NCI-H2107 treated with DMSO at 0.1 percent for 48 hours (cell line): Measurements from ENCODE around the gene GLS.
"Not testable (repeated sequence)": the region's sequence is repeated elsewhere in the genome, so short reads cannot be mapped to it uniquely, and the experiment has no call there.

Experiments
- DNase-seq: peaks from one replicate; lab custom pipeline; 2025; ENCODE audit not compliant: unreplicated experiment; lab: John Stamatoyannopoulos, UW

Gene GLS

DNA sequence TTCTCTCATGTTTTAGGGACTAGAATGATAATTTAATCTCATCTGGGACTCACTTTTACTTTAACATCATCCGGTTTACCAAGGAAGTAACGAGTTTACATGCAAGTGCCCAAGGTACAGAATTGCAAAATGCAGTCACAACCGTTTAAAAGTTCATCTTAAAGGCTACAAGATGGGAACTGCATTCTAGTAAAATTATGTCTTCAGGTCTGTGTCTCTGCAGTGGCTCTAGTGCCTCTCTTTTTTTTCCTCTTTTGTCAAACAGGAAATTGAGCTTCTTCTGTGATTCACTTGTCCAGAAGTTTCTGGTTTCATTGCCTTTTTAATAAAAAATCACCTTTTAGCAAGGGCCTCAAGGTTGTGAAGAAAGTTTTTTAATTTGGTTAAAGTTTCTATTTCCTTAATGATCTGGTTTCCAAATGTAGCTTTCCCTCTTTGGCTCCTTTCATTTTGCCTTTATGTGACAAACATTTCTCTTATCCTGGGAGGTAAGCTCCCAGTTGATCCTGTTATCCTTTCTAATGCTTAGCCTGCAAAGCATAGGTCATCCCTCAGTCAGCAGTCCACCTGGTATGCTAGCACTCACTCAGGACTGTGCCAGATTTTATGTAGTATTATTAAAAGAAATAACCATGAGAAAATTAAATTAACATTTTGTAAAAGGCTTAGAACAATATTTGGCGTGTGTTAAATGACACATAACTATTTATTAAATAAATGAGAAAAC is 2.4 kb downstream of the GLS start:
- DNase-seq, result no peak

GRCh38 chr2:190885844-190886243 is 5.2 kb downstream of the GLS start:
- not testable (repeated sequence) for DNase-seq

DNA sequence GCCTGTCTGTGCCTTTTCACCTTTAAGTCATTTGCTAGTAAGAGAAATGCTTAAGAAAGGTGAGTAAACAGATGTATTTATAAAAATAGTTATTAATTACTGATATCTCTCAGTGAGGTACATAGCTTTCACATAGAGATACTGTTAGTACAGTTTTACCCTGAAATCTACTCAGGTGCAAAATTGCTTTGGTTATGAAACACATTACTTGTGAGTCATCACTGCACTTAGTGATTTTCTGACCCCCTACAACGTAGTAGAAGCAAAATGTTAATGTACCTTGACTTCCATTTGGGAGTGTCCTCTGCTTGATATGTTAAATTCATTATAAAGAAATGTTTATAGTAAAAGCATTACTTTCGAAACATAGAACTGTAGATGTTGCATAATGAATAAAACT is 6.5 kb downstream of the GLS start:
- DNase-seq, result no peak

GRCh38 chr2:190888449-190888848 is 7.8 kb downstream of the GLS start:
- no peak for DNase-seq

GRCh38 chr2:190889175-190889943 is 8.7 kb downstream of the GLS start:
- DNase-seq, result no peak

DNA sequence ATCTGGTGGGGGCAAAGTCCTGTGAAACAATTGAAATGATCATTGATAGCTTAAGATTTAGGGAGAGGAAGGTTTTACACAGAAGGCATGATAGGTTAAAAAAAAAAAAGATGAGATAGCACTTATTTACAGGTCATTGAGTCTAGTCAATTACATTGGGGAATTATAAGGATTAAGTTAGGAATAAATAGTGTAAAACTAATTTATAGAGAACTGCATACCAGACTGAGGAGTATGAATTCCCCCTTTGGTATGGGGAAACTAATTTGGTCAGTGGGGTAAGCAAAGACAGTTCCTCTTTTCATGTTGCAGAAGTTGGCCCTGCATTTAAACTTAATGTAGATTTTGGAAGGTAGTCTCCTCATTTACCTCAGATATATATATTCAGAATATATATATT is 10.8 kb downstream of the GLS start:
- no peak for DNase-seq

DNA sequence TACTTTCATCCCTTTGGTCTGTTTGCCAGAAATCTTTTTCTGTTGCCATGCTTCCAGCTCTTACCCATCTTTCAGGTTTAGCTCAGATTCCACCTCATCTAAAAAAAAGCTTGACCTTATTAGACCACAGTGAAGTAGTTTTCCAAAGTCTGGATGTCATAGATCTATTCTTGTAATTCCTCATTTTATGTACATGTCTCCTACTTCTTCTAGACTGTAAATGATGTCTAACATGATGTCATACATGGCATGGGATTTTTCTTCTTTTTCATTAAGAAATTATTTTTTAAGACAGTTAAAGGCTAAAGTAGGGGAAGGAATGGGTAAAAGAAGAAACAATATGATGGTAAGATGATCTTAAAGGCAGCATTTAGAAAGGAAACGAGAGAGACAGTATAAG is 11.3 kb downstream of the GLS start:
- DNase-seq, result no peak

DNA sequence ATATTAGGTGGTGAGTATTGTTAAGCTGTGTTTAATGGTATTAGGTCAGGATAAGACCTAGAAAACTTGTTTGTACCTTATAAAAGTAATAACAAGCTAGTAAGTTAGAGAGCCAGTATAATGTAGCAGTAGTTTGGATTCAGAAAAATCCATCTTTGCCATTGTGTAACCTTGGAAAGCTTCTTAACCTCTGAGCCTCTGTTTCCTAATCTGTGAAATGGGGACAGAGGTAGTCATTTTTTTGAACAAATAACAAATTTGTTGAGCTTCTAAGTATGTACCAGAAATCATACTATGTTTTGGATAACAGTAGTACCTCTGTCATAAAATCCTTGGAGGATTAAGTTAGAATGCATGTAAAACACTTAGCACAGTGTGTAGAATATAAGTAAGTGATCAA is 12.5 kb downstream of the GLS start:
- no peak for DNase-seq

- no peak for DNase-seq
Measured at GRCh38 chr2:190896477-190896876, 15.9 kb downstream of the GLS start.

GRCh38 chr2:190903693-190904450 is 23.3 kb downstream of the GLS start:
- no peak for DNase-seq

DNA sequence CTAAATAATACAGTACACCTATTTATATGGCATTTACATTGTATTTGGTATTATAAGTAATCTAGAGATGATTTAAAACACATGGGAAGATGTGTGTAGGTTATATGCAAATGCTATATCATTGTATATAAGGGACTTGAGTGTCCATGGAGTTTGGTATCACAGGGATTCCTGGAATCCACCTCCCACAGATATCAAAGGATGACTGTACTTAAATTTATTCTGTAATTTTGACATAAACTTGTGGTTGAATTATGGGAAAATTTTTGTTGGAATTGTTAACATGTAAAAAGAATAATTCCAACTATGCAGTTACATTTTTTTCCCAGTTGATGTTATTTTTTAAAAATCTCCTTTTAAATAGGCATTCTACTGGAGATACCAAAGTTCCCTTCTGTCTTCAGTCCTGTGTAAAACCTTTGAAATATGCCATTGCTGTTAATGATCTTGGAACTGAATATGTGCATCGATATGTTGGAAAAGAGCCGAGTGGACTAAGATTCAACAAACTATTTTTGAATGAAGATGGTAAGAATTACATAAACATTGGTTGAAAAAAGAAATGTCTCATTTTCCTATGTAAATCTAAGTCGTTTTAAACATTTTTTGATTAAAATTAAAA is 24.1 kb downstream of the GLS start:
- no peak for DNase-seq

DNA sequence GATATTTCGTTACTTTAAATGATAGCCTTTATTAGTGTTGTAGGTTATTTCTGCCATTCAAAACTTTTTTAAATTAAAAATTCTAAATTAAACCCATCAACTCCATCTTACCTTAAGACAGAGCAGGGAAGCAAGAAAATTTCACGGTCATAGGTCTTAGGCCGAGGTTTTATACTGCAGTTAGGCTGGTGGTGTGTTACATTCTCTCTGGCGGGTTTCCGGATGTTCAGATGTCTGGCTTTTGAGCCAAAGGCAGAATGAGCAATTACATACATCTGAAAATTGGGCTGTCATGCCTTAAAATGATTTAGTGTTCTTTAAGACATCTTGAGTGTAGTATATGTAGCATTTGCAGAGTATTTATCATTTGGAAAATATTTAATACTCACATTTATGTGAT is 27.9 kb downstream of the GLS start:
- DNase-seq, result no peak

DNA sequence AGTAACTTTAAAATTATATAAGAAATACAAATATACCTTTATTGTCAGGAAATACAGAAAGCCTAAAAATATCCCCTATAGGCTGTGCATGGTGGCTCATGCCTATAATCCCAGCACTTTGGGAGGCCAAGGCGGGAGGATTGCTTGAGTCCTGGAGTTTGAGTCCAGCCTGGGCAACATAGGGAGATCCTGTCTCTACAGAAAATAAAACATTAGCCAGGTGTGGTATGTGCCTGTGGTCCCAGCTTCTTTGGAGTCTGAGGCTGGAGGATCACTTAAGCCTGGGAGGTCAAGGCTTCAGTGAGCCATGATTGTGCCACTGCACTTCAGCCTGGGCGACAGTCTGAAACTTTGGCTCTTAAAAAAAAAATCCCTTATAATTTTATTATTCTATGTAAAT is 29.1 kb downstream of the GLS start:
- no peak for DNase-seq

DNA sequence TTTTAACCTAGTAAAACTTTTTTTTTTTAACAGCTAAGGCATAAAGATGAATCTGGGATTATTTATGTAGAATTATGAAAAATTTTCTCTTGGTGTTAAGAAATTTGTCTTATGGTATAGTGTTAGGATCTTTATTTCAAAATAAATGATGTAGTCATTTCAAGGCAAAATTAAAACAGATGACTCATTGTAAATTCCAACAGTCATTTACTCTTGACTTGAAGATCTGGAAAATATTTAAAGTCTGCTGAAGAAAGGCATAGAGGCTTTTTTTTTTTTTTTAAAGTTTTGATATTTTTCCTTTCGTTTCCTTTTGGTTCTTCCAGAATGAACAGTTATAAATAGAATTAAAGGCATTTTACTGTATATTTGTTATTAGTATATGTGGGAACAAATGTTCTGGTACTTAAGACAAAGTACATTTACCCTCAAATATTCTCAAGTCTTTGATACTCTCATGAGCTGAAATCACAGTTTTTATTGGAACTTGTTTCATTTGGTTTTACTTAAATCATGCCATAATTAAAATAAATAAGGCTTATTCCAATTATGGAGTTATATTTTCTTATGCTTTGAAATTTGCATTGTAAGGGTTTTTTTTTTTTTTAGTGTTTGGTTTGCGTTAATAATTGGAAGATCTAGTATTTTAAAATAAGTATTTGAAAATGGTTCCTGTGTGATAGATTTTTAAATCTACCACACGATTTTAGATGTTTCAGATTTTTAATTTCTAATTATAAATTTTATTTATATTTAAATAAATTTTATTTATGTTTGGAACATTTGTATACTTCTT is 29.9 kb downstream of the GLS start:
- DNase-seq, result no peak

GRCh38 chr2:190911813-190912212 is 31.2 kb downstream of the GLS start:
- no peak for DNase-seq

GRCh38 chr2:190912726-190913125 is 32.1 kb downstream of the GLS start:
- no peak for DNase-seq

DNA sequence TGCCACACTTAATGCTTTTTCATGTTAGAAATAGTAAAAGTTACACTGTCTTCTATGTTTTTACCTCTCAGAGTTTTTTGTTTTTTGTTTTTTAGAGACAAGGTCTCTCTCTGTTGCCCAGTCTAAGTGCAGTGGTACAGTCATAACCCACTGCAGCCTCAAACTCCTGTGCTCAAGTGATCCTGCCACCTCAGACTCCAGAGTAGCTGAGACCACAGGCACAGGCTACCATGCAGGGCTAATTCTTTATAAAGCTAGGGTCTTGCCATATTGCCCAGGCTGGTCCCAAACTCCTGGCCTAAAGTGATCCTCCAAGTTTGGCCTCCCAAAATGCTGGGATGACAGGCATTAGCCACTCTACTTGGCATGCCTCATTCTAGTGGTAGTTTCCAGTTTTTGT is 33.1 kb downstream of the GLS start:
- DNase-seq, result no peak

DNA sequence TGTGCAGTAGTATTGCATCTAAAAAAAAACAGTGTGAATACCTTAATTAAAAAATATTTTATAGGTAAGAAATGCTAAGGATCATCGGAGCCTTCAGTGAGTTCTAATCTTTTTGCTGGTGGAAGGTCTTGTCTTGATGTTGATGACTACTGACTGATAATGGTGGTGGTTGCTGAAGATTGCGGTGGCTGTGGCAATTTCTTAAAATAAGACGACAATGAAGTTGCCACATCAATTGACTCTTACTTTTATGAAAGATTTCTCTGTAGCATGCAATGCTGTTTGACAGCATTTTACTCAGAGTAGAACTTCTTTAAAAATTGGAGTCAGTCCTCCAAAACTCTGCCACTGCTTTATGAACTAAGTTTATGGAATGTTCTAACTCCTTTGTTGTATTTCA is 36.2 kb downstream of the GLS start:
- DNase-seq, result no peak

DNA sequence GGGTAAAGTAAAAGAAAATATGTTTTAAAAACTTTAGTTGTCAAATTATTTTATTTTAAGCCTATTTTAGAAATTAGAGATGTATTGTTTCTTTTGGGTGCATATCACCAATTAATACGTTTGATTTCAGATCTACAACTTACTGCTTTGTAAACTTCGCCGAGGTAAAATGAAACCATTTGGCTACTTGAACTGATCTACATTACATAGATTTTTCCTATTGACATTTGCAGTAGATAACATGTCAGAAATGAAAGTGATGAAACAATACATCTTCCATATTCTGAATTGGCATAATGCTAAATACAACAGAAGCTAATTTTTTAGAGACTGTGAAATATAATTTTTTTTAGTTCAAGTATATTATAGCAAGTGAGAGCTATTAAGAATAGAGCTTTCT is 39.5 kb downstream of the GLS start:
- no peak for DNase-seq

DNA sequence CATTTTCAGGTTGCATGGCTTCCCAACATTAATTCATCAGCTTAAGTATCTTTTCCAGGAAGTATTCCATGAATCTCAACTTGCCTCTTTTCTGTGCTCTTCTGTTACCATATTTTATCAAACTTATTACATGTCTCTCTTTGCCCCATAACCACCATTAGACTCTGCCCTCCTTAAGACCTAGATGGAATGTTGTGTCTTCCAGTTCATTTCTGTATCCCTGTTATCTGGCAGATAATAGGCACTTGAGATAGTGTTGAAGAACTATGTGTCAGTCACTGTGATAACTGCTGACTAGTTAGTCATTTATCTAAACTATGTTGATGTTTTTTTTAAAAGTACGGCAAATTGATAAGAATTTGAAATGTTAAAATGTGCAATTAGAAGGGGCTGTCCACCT is 41.8 kb downstream of the GLS start:
- no peak for DNase-seq

GRCh38 chr2:190927301-190927700 is 46.7 kb downstream of the GLS start:
- no peak for DNase-seq
